ENCODE data around the gene KPNA5.
"Not testable (repeated sequence)": the region's sequence is repeated elsewhere in the genome, so short reads cannot be mapped to it uniquely, and the experiment has no call there.

Gene KPNA5

DNA sequence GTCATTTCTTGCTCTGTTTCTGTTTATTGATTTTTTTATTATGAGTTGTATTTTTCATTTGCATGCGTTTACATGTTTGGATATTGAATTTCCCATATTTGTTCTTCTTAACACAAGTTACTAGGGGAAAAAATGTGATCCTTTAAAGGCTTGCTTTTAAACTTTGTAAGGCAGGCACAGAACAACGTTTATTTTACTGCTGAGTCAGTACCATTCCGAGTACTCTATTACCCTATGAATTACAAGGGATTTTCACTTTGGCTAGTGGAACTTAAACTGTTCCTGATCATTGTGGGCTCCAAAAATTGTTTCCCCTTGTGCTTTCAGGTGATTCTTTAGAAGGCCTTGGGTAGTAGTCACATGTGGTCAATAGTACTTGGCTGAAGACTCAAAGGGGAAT is 56.0 kb downstream of the KPNA5 start:
- H3K27ac ChIP-seq (ENCODE audit: low read depth, low read length), result no peak overlapping the region
- H3K4me2 ChIP-seq (ENCODE audit: low read length), result no peak overlapping the region
- no peaks in the 10 kb centered on the region for H3K27me3 ChIP-seq (ENCODE audit: control insufficient read depth, low read length)
- TF ChIP-seq EZH2phosphoT487 (IDR thresholded peaks at IDR 0.05; ENCODE audit: borderline replicate concordance, low read length), result no peak
- TF ChIP-seq, protein P1, sequence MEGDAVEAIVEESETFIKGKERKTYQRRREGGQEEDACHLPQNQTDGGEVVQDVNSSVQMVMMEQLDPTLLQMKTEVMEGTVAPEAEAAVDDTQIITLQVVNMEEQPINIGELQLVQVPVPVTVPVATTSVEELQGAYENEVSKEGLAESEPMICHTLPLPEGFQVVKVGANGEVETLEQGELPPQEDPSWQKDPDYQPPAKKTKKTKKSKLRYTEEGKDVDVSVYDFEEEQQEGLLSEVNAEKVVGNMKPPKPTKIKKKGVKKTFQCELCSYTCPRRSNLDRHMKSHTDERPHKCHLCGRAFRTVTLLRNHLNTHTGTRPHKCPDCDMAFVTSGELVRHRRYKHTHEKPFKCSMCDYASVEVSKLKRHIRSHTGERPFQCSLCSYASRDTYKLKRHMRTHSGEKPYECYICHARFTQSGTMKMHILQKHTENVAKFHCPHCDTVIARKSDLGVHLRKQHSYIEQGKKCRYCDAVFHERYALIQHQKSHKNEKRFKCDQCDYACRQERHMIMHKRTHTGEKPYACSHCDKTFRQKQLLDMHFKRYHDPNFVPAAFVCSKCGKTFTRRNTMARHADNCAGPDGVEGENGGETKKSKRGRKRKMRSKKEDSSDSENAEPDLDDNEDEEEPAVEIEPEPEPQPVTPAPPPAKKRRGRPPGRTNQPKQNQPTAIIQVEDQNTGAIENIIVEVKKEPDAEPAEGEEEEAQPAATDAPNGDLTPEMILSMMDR (IDR thresholded peaks at IDR 0.05; ENCODE audit: low read depth, low read length, poor library complexity, severe bottlenecking), result no peak
- peaks cover 5% of the 10 kb centered on the region; the same call in 1 of the 2 replicates for H3K9me3 ChIP-seq (ENCODE audit: control insufficient read depth, insufficient read depth, low read length)
- H3K4me3 ChIP-seq (ENCODE audit: low read length), result no peak overlapping the region
- H3K4me1 ChIP-seq (ENCODE audit: control insufficient read depth, low read length), result no peaks in the 10 kb centered on the region
- peaks cover 7% of the 10 kb centered on the region for H3K36me3 ChIP-seq (ENCODE audit: control insufficient read depth, low read length)
- no peaks in the 10 kb centered on the region for H3F3A ChIP-seq (ENCODE audit: control insufficient read depth, insufficient read depth)
- no peaks in the 10 kb centered on the region for H3K9me2 ChIP-seq (replicated peaks; ENCODE audit: control insufficient read depth, low read length)
- H4K20me1 ChIP-seq (ENCODE audit: control insufficient read depth, insufficient read depth, low read depth, low read length), result no peaks in the 10 kb centered on the region
- H3K79me2 ChIP-seq (ENCODE audit: control insufficient read depth, low read length), result no peaks in the 10 kb centered on the region

GRCh38 chr6:116740486-116740885 is 59.5 kb downstream of the KPNA5 start:
- not testable (repeated sequence) for H3F3A ChIP-seq (ENCODE audit: control insufficient read depth, insufficient read depth); H3K27ac ChIP-seq (ENCODE audit: low read depth, low read length); H3K9me2 ChIP-seq (replicated peaks; ENCODE audit: control insufficient read depth, low read length); H3K4me2 ChIP-seq (ENCODE audit: low read length); H3K79me2 ChIP-seq (ENCODE audit: control insufficient read depth, low read length); H3K4me1 ChIP-seq (ENCODE audit: control insufficient read depth, low read length); H3K36me3 ChIP-seq (ENCODE audit: control insufficient read depth, low read length); H3K9me3 ChIP-seq (ENCODE audit: control insufficient read depth, insufficient read depth, low read length); H3K27me3 ChIP-seq (ENCODE audit: control insufficient read depth, low read length); H4K20me1 ChIP-seq (ENCODE audit: control insufficient read depth, insufficient read depth, low read depth, low read length); H3K4me3 ChIP-seq (ENCODE audit: low read length)

DNA sequence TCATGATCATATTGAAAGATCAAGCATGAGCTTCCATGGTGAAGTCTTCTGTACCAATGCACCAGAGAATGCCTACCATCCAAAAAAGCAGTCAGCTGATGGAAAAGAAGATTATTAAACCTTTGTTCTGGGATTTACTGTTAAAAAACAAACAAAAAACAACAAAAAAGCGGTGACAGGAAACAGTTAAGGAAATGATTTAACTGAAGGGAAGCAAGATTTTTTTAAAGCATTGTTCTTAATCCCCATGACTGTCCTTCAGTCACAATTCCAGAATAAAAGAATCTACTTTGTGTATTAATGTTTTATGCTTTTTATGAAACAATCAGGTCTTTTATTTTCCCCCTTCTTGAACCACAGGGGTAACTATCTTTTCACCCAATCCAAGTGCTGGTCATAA is 60.6 kb downstream of the KPNA5 start:
- no peaks in the 10 kb centered on the region for H4K20me1 ChIP-seq (ENCODE audit: control insufficient read depth, insufficient read depth, low read depth, low read length)
- no peaks in the 10 kb centered on the region for H3K4me1 ChIP-seq (ENCODE audit: control insufficient read depth, low read length)
- no peak overlapping the region for H3K27ac ChIP-seq (ENCODE audit: low read depth, low read length)
- no peaks in the 10 kb centered on the region for H3K27me3 ChIP-seq (ENCODE audit: control insufficient read depth, low read length)
- H3K4me3 ChIP-seq (ENCODE audit: low read length), result no peak overlapping the region
- H3F3A ChIP-seq (ENCODE audit: control insufficient read depth, insufficient read depth), result no peaks in the 10 kb centered on the region
- peaks cover 5% of the 10 kb centered on the region; the same call in 1 of the 2 replicates for H3K9me3 ChIP-seq (ENCODE audit: control insufficient read depth, insufficient read depth, low read length)
- no peak overlapping the region for H3K4me2 ChIP-seq (ENCODE audit: low read length)
- no peaks in the 10 kb centered on the region for H3K9me2 ChIP-seq (replicated peaks; ENCODE audit: control insufficient read depth, low read length)
- TF ChIP-seq EZH2phosphoT487 (IDR thresholded peaks at IDR 0.05; ENCODE audit: borderline replicate concordance, low read length), result no peak
- TF ChIP-seq, protein P1 (IDR thresholded peaks at IDR 0.05; ENCODE audit: low read depth, low read length, poor library complexity, severe bottlenecking), result no peak
- no peaks in the 10 kb centered on the region for H3K79me2 ChIP-seq (ENCODE audit: control insufficient read depth, low read length)
- no peaks in the 10 kb centered on the region for H3K36me3 ChIP-seq (ENCODE audit: control insufficient read depth, low read length)

DNA sequence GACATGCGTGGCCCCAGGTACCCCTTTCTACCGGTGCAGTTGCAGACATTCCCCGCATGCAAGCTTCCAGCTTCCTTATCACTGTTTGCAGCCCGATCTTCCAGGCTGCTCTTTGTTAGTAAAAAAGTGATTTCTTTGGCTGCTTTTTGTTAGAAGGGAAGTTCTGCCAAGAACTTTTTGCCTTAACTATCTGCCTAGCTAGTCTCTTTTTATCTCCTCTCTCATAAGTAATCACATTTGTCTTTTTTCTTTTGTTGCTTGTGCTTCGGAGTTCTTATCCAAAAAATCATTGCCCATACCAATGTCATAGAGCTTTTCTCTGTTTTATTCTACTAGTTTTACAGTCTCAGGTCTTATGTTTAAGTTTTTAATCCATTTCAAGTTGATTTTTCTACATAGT is 64.2 kb downstream of the KPNA5 start:
- H3K79me2 ChIP-seq (ENCODE audit: control insufficient read depth, low read length), result no peaks in the 10 kb centered on the region
- no peaks in the 10 kb centered on the region for H3K27me3 ChIP-seq (ENCODE audit: control insufficient read depth, low read length)
- no peaks in the 10 kb centered on the region for H4K20me1 ChIP-seq (ENCODE audit: control insufficient read depth, insufficient read depth, low read depth, low read length)
- H3K27ac ChIP-seq (ENCODE audit: low read depth, low read length), result no peak overlapping the region
- H3K9me2 ChIP-seq (replicated peaks; ENCODE audit: control insufficient read depth, low read length), result no peaks in the 10 kb centered on the region
- H3K4me2 ChIP-seq (ENCODE audit: low read length), result no peak overlapping the region
- H3F3A ChIP-seq (ENCODE audit: control insufficient read depth, insufficient read depth), result no peaks in the 10 kb centered on the region
- TF ChIP-seq EZH2phosphoT487 (IDR thresholded peaks at IDR 0.05; ENCODE audit: borderline replicate concordance, low read length), result no peak
- TF ChIP-seq, protein P1 (IDR thresholded peaks at IDR 0.05; ENCODE audit: low read depth, low read length, poor library complexity, severe bottlenecking), result no peak
- H3K9me3 ChIP-seq (ENCODE audit: control insufficient read depth, insufficient read depth, low read length), result no peaks in the 10 kb centered on the region
- no peaks in the 10 kb centered on the region for H3K36me3 ChIP-seq (ENCODE audit: control insufficient read depth, low read length)
- no peak overlapping the region for H3K4me3 ChIP-seq (ENCODE audit: low read length)
- H3K4me1 ChIP-seq (ENCODE audit: control insufficient read depth, low read length), result no peaks in the 10 kb centered on the region
